ENCODE measurements around the gene MAGEB1.

DNA sequence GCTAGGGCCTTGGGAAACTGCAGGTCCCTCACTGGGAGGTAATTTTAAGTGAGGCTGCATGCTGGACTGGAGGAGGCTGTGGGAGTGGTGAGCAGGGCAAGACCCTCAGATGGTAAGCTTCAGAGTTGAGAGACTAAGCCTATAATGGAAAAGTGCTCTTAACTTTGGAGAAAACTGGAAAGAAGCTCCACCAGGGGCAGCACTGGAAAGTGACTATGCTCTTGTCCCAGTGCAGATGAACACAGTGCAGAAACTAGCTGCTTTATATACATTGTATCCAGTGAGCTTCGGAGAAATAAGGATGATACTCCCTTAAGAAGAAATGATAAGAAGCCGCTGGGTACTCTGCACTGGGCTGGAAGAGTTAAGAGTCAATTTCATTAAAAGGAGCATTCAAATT, 34.8 kb upstream of the MAGEB1 start:
- TF ChIP-seq, protein P1, sequence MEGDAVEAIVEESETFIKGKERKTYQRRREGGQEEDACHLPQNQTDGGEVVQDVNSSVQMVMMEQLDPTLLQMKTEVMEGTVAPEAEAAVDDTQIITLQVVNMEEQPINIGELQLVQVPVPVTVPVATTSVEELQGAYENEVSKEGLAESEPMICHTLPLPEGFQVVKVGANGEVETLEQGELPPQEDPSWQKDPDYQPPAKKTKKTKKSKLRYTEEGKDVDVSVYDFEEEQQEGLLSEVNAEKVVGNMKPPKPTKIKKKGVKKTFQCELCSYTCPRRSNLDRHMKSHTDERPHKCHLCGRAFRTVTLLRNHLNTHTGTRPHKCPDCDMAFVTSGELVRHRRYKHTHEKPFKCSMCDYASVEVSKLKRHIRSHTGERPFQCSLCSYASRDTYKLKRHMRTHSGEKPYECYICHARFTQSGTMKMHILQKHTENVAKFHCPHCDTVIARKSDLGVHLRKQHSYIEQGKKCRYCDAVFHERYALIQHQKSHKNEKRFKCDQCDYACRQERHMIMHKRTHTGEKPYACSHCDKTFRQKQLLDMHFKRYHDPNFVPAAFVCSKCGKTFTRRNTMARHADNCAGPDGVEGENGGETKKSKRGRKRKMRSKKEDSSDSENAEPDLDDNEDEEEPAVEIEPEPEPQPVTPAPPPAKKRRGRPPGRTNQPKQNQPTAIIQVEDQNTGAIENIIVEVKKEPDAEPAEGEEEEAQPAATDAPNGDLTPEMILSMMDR (IDR thresholded peaks at IDR 0.05 in 8 of 11, conservative IDR thresholded peaks at IDR 0.05 in 3 of 11), result no peak
- TF ChIP-seq POLR2AphosphoS5 (IDR thresholded peaks at IDR 0.05) (no peak), POLR2A (IDR thresholded peaks at IDR 0.05) (no peak)

Data from spleen (tissue), 7 donors.